ENCODE data around the gene GALNT14.

GRCh38 chr2:30994227-30995056, 143.8 kb downstream of the GALNT14 start:
- no peak for TF ChIP-seq POLR2AphosphoS5 (IDR thresholded peaks at IDR 0.05; ENCODE audit: insufficient read depth in 1 of 2, low read depth in 1 of 2)
- no peak for TF ChIP-seq CTCF (IDR thresholded peaks at IDR 0.05)
- no peak for TF ChIP-seq POLR2A (IDR thresholded peaks at IDR 0.05)

All from vagina (tissue), 2 donors.